GM21381 (cell line): ENCODE results near the gene FAM193A.
"Not testable (repeated sequence)": the region's sequence is repeated elsewhere in the genome, so short reads cannot be mapped to it uniquely, and the experiment has no call there.

Experiments used
- ATAC-seq: cut with Tn5 transposase; IDR thresholded peaks from one replicate; pipeline ENCODE4 v1.9.1; 2021; ENCODE audit warnings: mild to moderate bottlenecking, moderate library complexity; ENCODE audit not compliant: unreplicated experiment

The FAM193A gene

GRCh38 chr4:2648159-2648814, 111.8 kb downstream of the FAM193A start:
- no peak for ATAC-seq

DNA sequence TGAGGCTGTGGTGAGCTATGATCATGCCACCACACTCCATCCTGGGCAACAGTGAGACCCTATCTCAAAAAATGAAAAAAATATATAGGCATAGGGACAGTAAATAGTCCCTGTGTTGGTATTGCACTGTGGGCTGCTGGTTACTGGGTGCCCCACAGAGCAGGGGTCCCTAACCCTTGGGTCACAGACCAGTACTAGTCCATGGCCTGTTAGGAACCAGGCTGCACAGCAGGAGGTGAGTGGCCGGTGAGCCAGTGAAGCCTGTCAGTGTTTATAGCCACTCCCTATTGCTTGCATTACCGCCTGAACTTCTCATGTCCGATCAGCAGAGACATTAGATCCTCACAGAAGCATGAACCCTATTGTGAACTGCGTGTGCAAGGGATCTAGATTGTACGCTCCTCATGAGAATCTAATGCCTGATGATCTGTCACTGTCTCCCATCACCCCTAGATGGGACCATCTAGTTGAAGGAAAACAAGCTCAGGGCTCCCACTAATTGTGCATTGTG, 113.2 kb downstream of the FAM193A start:
- no peak for ATAC-seq

GRCh38 chr4:2650276-2650675, 113.8 kb downstream of the FAM193A start:
- ATAC-seq, result no peak

- no peak for ATAC-seq
Measured at GRCh38 chr4:2651546-2651945, 115.1 kb downstream of the FAM193A start.

GRCh38 chr4:2651998-2652397, 115.6 kb downstream of the FAM193A start:
- ATAC-seq, result no peak

DNA sequence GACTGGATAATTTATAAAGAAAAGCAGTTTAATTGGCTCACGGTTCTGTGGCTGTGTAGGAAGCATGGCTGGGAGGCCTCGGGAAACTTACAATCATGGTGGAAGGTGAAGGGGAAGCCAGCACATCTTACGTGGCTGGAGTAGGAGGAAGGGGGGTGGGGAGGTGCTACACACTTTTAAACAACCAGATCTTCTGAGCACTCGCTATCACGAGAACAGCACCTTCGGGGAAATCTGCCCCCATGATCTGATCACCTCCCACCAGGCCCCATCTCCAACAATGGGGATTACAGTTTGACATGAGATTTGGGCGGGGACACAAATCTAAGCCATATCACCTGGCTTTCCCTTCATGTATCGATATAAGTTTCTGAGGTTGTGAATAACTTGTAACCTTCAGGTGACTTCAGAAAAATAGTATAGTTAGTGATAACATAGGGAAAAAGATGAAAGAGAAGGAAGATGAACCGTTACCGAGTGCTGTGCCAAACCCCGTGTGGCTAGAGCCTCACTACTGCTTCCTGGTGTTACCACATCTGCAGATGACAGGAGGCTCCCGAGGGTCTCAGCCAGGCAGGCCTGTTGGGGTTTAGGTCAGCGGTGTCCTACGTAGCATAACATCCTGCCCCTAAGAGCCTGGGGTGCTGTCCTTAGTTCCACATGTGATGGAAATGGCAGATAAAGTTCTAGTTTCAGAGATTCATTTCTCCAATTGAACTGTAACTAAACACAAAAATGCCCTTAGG, 116.1 kb downstream of the FAM193A start:
- no peak for ATAC-seq

DNA sequence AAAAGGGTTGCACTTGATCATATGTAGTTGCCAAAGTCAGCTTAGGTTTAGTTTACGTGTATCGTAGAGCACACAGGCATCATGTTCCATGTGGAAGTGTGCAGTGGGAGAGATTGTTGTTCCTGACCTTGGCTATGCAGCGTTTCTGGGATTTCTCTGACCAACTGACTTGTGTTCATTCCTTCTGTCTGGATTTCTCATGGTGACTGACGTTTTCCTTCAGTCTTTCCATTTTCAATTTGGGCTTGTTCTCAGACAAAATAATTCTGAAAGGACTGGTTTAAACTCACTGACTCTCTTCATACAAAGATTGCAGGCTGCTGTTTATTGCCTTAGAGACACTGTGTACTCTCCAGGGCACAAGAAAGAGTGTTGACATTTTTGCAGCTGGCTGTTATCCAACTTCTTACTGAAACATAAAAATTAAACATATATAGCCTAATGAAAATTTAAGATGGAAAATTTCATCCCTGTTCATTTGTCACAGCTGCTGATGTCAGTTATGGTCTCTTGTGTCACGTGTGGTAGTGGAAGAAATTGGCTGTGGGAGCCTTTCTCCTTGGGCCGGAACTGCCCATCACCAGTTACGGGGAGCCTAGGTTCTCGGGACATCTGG, 124.3 kb downstream of the FAM193A start:
- no peak for ATAC-seq

DNA sequence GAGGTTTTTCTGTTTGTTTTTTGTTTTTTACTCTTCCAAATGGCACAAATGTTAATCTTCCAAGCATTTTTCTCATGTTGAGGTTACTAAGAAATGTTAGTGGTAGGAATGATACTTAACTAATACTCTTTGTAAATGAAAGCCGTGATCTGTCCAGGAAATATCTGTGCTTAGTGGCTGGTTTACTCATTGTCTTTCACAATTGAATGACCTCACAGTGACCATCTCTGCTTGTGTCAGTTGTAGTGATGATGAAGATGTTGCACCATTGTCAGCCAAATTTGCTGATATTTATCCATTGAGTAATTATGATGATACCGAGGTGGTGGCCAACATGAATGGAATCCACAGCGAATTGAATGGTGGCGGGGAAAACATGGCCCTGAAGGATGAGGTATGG, 126.2 kb downstream of the FAM193A start:
- no peak for ATAC-seq

DNA sequence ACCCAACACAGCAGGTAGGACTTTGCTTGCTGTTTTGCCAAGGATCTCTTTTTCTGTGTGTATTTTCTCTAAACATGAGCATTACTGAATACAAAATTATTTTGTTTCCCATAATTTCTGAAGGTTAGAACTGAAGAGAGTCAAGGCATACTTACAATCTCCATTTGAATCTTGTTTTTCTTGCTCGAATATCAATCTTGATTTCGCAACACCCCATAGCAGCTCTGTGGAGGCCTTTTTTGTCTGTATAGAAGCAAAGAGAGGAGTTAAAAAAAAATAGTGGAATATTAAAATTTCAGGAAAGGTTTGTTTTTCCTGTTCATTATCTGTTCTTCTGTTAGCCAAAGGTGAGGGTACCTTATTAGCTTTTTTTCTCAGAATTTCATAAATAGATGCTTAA, 126.8 kb downstream of the FAM193A start:
- no peak for ATAC-seq

DNA sequence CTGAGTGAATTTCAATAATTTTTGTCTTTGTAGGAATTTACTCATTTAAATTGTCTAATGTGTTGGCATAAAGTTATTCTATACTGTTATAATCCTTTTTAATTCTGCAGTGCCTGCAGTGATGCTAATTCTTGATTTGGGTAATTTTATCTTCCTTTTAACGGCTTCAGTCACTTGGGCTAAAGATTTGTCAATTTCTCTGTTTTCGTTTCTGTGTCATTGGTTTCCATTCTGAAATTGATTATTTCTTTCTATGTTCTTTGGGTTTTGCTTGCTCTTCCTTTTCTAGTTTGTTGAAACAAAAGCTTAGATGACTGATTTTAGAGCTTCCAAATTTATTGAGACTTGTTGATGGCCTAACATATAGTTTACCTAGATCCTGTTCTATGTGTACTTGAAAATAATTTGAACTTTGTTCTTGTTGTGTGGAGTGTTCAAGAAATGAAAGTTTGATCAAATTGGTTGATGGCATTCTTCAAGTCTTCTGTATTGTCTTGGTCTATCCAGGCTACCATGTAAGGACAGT, 130.3 kb downstream of the FAM193A start:
- no peak for ATAC-seq

DNA sequence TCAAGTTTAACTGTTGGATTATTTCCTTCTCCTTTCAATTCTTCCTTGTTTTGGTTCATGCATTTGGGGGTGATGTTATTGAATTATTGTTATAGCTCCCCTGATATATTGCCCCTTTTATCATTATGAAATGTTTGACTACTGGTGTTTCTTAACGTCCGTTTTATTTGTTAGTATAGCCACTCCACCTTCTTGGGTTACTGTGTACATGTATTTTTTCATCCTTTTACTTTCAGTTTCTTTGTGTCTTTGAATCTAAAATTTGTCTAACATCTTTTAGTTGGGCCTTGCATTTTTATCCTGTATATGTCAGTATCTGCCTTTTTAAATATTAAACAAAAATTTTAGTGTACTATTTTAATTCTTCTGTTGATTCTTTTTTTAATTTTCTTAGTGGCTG, 131.0 kb downstream of the FAM193A start:
- no peak for ATAC-seq

DNA sequence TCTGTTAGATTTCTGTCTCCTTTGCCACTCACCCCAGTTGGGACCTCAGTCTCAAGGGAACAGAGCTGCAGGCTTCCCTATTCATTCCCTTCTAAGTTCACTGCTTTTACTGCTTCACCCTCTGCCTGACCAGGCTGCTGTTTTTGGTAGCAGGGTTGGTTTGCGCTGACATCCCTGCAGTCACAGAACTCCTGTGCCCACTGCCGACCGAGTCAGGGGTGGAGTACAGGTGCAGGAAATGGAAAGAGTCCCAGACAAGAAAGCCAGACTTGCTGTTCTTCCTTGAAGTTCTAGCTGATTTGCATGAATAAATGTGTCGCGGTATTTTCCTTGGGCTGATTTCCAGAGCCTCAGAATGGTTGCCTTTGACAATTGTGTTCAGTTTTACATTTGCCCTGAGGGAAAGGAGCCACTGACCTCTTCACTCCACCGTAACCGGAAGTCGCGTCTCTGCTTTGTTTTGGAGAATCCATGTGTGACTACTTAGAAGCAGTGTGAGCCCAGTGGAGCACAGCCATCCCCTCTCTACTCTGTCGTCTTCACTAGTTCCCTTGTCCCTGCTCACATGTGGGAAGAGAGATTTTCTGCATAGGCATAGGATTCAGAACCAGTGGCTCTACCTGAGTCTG, 134.9 kb downstream of the FAM193A start:
- ATAC-seq, result no peak

GRCh38 chr4:2672082-2672481, 135.6 kb downstream of the FAM193A start:
- no peak for ATAC-seq

- ATAC-seq, result no peak
Measured at GRCh38 chr4:2672700-2673099, 136.3 kb downstream of the FAM193A start.

DNA sequence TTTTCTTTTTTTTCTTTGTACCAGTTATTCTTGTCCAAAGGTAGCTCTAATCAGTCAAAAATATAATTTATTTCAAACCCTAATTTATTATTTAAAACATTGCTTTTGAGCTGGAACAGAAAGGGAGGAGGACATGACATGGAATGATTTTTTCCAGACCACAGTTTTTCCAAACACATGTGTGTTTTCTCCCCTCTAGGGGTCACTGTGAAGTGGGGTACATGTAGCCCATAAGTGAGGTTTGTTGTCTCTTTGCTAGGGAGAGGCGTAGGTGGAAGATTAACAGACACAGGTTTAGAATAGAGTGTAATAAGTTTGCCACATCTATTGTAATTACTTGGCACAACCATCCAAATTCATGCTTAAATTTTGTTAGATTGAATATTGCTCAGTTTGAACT, 136.7 kb downstream of the FAM193A start:
- ATAC-seq, result no peak

GRCh38 chr4:2679762-2680161, 143.3 kb downstream of the FAM193A start:
- not testable (repeated sequence) for ATAC-seq

DNA sequence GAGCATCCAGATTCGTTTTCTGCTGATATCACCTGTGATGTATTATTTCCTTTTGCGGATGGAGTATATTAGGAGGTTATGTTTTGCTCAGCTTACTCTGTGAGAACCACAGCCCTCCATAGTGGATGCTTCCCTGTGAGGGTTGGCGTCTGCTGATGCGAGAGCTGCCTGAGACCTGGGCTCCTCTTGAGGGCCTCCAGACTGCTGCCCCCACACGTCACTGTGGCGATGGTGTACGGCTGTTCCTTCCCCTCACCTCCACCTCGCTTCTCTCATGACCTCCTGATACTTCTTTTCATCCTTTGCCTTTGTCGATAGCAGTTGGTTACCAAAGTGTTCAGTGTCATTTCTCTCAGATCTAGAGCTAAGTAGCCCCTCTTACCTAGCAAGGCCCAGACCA, 148.0 kb downstream of the FAM193A start:
- ATAC-seq, result no peak

- no peak for ATAC-seq
Measured at GRCh38 chr4:2685541-2685940, 149.1 kb downstream of the FAM193A start.

DNA sequence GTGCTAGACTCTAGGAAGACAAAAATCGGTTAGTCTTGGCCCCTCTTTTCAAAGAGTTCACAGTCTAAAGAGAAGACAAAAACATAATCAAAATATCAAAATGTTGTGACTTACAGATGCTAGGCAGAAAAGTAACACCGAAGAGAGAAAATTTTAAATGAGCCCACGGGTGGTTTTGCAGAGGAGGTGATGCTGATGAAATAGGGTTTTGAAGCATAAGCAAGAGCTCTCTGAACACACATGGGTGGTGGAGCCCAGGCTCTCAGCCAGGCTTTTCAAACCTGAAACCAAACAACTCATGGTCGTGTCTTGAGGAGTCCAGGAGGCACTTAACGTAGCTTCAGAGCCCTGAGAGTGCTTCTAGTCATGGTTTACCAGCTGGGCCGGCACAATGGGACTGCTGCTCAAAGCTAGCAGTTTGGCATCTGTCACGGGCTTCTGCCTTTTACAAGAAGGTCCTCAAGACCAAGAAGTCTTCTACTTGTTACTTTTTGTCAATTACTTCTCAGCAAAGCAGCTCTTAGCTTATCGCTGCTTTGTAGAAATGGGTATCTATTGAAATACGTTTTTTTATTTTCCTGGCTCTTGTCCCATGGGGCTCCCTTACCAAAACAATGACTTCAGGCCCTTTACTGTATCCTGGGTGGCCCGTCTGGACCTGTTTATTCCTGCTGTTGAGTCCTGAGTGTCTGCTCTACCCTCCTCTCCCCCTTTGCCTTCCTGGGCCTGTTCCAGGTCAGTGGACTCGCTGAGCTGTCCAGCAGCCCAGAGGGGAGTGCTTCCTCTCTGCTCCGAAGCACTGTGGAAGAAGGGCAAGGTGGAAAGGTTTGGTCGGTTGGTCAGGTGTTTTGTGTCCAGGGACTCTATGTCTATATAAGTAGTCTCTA, 150.2 kb downstream of the FAM193A start:
- ATAC-seq, result no peak

DNA sequence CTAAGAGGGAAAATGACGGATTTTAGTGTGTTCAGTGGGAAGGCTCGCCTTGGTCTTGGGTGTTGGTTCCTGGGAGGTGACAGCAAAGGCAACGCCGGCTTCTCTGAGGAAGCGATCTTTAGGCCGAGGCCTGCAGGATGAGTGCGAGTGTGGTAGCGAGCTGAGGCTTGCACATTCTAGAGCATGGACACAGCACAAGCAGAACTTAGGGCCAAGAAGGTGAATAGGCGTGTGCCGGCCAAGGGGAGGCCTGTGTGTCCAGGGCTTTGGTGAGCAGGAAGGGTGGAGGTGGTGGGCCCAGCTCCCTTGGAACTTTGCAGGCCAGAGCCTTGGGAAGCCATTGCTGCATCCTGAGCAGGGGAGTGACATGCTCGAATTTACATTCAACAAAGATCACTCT, 151.8 kb downstream of the FAM193A start:
- no peak for ATAC-seq
